Erythroblast (primary cell): Measurements from ENCODE around the gene MSI2.

Experiments used
- GATA1 ChIP-seq: IDR thresholded peaks from 2 replicates; pipeline ENCODE4 v1.6.1; 2011; ENCODE audit warnings: low read depth, mild to moderate bottlenecking, control low read depth, low read length, moderate library complexity
- POLR2A ChIP-seq: IDR thresholded peaks from 2 replicates; pipeline ENCODE4 v1.6.1; 2011; ENCODE audit warnings: mild to moderate bottlenecking, low read length

DNA sequence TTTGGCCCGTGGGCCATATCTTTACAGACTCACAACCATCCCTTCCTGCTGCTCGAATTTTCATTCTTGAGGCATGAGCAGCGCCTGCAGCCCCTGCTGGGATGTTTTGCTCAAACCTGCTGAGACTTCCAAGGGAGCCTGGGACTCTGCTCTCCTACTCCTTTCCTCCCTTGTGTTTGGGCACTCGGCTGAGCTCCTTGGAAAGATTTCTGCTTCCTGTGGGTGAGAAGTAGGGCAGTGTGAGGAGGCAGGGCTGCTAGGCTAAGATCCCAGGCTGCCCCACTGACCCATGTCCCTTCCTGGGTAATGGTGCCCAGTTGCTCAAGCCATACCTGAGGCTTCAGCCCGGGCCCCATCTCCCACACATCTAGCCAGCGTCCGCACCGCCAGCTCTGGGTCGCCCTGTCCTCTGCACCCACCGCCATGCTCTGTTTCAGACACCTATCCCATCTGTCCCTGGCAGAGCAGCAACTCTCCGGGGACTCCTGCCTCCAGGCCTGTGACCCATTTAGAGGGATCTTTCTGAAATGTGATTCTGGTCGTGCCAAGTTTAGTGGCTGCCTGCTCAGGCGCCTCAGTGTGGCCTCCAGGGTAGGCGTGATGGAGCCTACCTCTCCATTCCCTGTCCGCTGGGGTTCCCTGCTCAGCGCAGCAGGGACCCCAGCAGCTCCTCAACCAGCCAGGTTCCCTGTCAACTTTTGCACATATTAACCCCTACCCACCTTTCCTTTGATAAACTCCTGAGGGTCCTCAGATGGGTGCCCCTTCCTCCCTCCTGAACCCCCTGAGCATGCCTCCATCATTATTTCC, 298.7 kb downstream of the MSI2 start:
- TF ChIP-seq POLR2A = no peak
- no peak for TF ChIP-seq GATA1
